Natural killer cell (primary cell): ENCODE results near the gene PI16. TPM values are rescaled to one million over a fixed set of nuclear protein-coding genes. Genes with fewer than 3 reads are reported as not detected.

Experiments used
- ATAC-seq, 3 donors: fragments of 150-1000 bp in 2 of 3; fragments of 200-7000 bp in 1 of 3; cut with Tn5 transposase; 1 replicate in 1 of 3; 2 replicates in 2 of 3; pipeline ENCODE4 v1.10.0; 2021; ENCODE audit warnings: mild to moderate bottlenecking in 2 of 3, moderate library complexity in 2 of 3
- DNase-seq, 2 donors: peaks; one replicate each; pipeline versions ENCODE4 v3.0.0 to v3.0.0-alpha.2; 2013 to 2021; ENCODE audit warnings: mixed read lengths in 1 of 2
- H3K27ac ChIP-seq: one replicate; pipeline ENCODE4 v1.5.1; 2013; ENCODE audit warnings: mild to moderate bottlenecking, low read length
- H3K27me3 ChIP-seq: one replicate; pipeline ENCODE4 v1.6.1; 2013; ENCODE audit warnings: low read length; ENCODE audit not compliant: control insufficient read depth, insufficient read depth
- H3K36me3 ChIP-seq: one replicate; pipeline ENCODE4 v1.6.1; 2013; ENCODE audit warnings: low read length; ENCODE audit not compliant: control insufficient read depth, insufficient read depth
- H3K4me1 ChIP-seq: one replicate; pipeline ENCODE4 v1.6.1; 2013; ENCODE audit warnings: low read length; ENCODE audit not compliant: control insufficient read depth, insufficient read depth
- H3K4me3 ChIP-seq: one replicate; pipeline ENCODE4 v1.5.1; 2013; ENCODE audit warnings: low read length
- H3K9me3 ChIP-seq: one replicate; pipeline ENCODE4 v1.6.1; 2013; ENCODE audit warnings: low read length; ENCODE audit not compliant: control insufficient read depth, insufficient read depth
- H3K27ac Mint-ChIP-seq, 2 donors: one replicate each; pipeline ENCODE4 v1.8.0; 2022; ENCODE audit warnings: mild to moderate bottlenecking in 2 of 2, mixed read lengths in 2 of 2, moderate library complexity in 1 of 2
- H3K27me3 Mint-ChIP-seq, 2 donors: one replicate each; pipeline ENCODE4 v1.8.0; 2022; ENCODE audit warnings: low read depth in 2 of 2, mixed read lengths in 2 of 2
- H3K36me3 Mint-ChIP-seq: one replicate; pipeline ENCODE4 v1.8.0; 2022; ENCODE audit warnings: mixed read lengths
- H3K4me1 Mint-ChIP-seq, 2 donors: one replicate each; pipeline ENCODE4 v1.8.0; 2022; ENCODE audit warnings: mixed read lengths in 2 of 2
- H3K4me3 Mint-ChIP-seq: one replicate; pipeline ENCODE4 v1.8.0; 2022; ENCODE audit warnings: mild to moderate bottlenecking, moderate library complexity, mixed read lengths
- H3K9me3 Mint-ChIP-seq, 2 donors: one replicate each; pipeline ENCODE4 v1.8.0; 2022; ENCODE audit warnings: mixed read lengths in 2 of 2
- WGBS: methylation state at CpG from one replicate; pipeline ENCODE4 v1.1.7; 2013; ENCODE audit warnings: missing lambda C conversion rate; ENCODE audit not compliant: insufficient coverage; 5-methylcytosine and 5-hydroxymethylcytosine counted together
- intact Hi-C: fragments of 100-400 bp; cut with micrococcal nuclease; formaldehyde crosslinking; loops from one replicate; pipeline ENCODE4 v1.14.2; 2022
- total RNA-seq, 4 donors: library from RNA; stranded (reverse); fragments of 120-200 nt in 1 of 4; gene quantifications; one replicate each; pipeline versions ENCODE4 v1.2.3 to v1.2.4, GENCODE V29; 2013 to 2022
- TF ChIP-seq, protein P1 (sequence below): fragments of 200-600 bp; IDR thresholded peaks from one replicate; pipeline ENCODE4 v1.8.0; 2022; ENCODE audit warnings: antibody characterized with exemption

Gene PI16
- total RNA-seq, 3 donors from 2014 or later (not counting 1 experiment from before 2014, with no cell fraction given) = 0.33 to 1.8 (median 1.1) TPM

DNA sequence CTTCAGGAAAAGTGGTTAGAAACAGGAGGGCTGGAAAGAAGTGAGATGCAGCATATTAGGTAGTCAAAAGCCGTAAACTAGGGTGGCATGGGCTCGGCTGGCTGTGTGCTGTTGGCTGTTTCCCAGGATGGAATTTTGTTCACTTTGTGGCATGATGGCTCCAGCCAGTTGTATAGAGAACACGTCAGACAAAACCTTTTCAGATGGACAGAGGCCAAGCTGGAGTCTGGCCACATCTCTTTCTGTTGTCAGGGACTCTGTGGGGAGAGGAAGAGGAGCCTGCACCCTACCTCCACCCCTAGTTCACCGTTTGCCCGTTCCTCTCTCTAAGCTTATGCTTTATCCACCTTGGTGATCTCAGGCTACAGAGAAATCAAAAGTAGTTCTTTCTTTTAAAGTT is 46.8 kb upstream of the PI16 start:
- peaks cover 28% of the 10 kb centered on the region for H3K36me3 ChIP-seq
- H3K27me3 ChIP-seq = no peaks in the 10 kb centered on the region
- no peak overlapping the region for H3K4me3 ChIP-seq
- Mint-ChIP-seq H3K27ac (no peak overlapping the region), H3K9me3 (no peaks in the 10 kb centered on the region), H3K4me3 (no peak overlapping the region), H3K27me3 (no peaks in the 10 kb centered on the region), H3K36me3 (peaks cover 7% of the 10 kb centered on the region), H3K4me1 (peaks cover 13 to 35% of the 10 kb centered on the region in 2 donors)
- no peak for ATAC-seq
- TF ChIP-seq, protein P1, sequence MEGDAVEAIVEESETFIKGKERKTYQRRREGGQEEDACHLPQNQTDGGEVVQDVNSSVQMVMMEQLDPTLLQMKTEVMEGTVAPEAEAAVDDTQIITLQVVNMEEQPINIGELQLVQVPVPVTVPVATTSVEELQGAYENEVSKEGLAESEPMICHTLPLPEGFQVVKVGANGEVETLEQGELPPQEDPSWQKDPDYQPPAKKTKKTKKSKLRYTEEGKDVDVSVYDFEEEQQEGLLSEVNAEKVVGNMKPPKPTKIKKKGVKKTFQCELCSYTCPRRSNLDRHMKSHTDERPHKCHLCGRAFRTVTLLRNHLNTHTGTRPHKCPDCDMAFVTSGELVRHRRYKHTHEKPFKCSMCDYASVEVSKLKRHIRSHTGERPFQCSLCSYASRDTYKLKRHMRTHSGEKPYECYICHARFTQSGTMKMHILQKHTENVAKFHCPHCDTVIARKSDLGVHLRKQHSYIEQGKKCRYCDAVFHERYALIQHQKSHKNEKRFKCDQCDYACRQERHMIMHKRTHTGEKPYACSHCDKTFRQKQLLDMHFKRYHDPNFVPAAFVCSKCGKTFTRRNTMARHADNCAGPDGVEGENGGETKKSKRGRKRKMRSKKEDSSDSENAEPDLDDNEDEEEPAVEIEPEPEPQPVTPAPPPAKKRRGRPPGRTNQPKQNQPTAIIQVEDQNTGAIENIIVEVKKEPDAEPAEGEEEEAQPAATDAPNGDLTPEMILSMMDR = no peak
- peaks cover 14% of the 10 kb centered on the region for H3K4me1 ChIP-seq
- H3K27ac ChIP-seq = no peak overlapping the region
- intact Hi-C loops = no loop called here
- DNase-seq = no peak
- WGBS = 70% methylated on average over 5 of the region's 5 CpGs
- no peaks in the 10 kb centered on the region for H3K9me3 ChIP-seq

DNA sequence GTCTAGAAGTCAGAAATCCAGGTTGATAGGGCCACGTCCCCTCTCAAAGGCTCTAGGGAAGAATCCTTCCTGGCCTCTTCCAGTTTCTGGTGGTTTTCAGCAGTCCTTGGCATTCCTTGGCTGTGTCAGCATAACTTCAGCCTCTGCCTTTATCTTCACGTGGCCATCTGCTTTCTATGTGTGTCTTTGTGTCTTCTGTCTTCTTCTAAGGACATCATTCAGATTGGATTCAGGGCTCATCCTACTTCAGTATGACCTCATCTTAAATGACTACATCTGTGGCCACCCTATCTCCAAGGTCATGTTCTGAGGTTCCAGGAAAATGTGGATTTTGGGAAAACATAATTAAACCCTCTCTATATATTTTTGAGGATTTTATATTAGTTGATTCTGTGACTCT is 45.8 kb upstream of the PI16 start:
- Mint-ChIP-seq H3K36me3 (peaks cover 7% of the 10 kb centered on the region), H3K4me1 (peaks cover 21 to 38% of the 10 kb centered on the region in 2 donors), H3K27me3 (no peaks in the 10 kb centered on the region), H3K27ac (no peak overlapping the region), H3K9me3 (no peaks in the 10 kb centered on the region), H3K4me3 (no peak overlapping the region)
- peaks cover 19% of the 10 kb centered on the region for H3K36me3 ChIP-seq
- DNase-seq = no peak
- H3K4me1 ChIP-seq = peaks cover 19% of the 10 kb centered on the region
- WGBS = 94% methylated on average over 2 of the region's 2 CpGs
- no peaks in the 10 kb centered on the region for H3K9me3 ChIP-seq
- intact Hi-C loops = no loop called here
- no peaks in the 10 kb centered on the region for H3K27me3 ChIP-seq
- TF ChIP-seq, protein P1 = no peak
- H3K4me3 ChIP-seq = no peak overlapping the region
- H3K27ac ChIP-seq = no peak overlapping the region
- no peak for ATAC-seq

DNA sequence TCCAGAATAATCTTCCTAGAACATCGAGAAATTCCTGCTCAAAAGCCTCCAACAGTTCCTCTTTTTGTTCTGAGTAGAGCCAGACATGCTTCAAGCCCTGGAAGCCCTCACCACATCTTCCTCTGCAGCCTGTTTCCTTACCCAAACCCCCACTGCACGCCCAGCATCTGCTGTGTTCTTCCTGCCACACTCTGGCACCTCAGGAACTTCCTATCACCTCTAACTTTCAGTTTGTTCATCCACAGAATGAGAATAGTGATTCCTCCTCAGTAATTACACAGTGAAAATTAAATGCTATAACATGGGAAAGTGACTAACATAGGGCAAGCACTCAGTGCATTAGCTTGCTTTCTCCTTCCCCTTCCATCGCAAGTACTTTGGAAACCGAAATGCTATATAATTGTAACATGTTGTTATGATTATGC is 42.5 kb upstream of the PI16 start:
- Histone ChIP-seq H3K27me3 (no peaks in the 10 kb centered on the region), H3K4me3 (no peak overlapping the region)

More for the DNA sequence above, 42.5 kb upstream of the PI16 start:
- H3K36me3 Mint-ChIP-seq = no peaks in the 10 kb centered on the region
- Histone ChIP-seq H3K36me3 (peaks cover 26% of the 10 kb centered on the region), H3K27ac (peak overlapping the region; percentile 49), H3K9me3 (no peaks in the 10 kb centered on the region), H3K4me1 (peaks cover 19% of the 10 kb centered on the region)
- TF ChIP-seq, protein P1 = no peak
- H3K9me3 Mint-ChIP-seq = no peaks in the 10 kb centered on the region
- intact Hi-C loops = no loop called here
- H3K27me3 Mint-ChIP-seq = no peaks in the 10 kb centered on the region
- ATAC-seq = peak; percentile 46 to 63 (median 62)
- DNase-seq = peak in 1 of 2 donors; percentile 64
- H3K4me3 Mint-ChIP-seq = peak overlapping the region; percentile 63
- WGBS = 5% methylated on average over 4 of the region's 4 CpGs
- H3K4me1 Mint-ChIP-seq = peaks cover 21 to 30% of the 10 kb centered on the region in 2 donors
- peak overlapping the region; percentile 72 to 86 for H3K27ac Mint-ChIP-seq
